Effector memory CD4-positive, alpha-beta T cell (primary cell): Measurements from ENCODE around the gene SCN2A.

Source experiments
- DNase-seq, 3 donors: peaks; one replicate each; pipeline ENCODE4 v3.0.0-alpha.2; 2020
- H3K27ac ChIP-seq: 2 replicates; pipeline ENCODE4 v1.7.0; 2013; ENCODE audit warnings: mild to moderate bottlenecking, low read length, moderate library complexity; ENCODE audit not compliant: insufficient read depth, poor library complexity, severe bottlenecking
- H3K27me3 ChIP-seq: replicated peaks from 2 replicates; pipeline ENCODE4 v1.7.0; 2013; ENCODE audit warnings: mild to moderate bottlenecking, low read length; ENCODE audit not compliant: insufficient read depth, control insufficient read depth, poor library complexity, severe bottlenecking
- H3K36me3 ChIP-seq: 2 replicates; pipeline ENCODE4 v1.7.0; 2013; ENCODE audit warnings: mild to moderate bottlenecking, low read length, moderate library complexity; ENCODE audit not compliant: control insufficient read depth, insufficient read depth
- H3K4me1 ChIP-seq: 2 replicates; pipeline ENCODE4 v1.7.0; 2013; ENCODE audit warnings: low read length, mild to moderate bottlenecking; ENCODE audit not compliant: control insufficient read depth, insufficient read depth, poor library complexity, severe bottlenecking
- H3K4me3 ChIP-seq: 2 replicates; pipeline ENCODE4 v1.7.0; 2013; ENCODE audit warnings: low read length, low read depth, mild to moderate bottlenecking; ENCODE audit not compliant: insufficient read depth, poor library complexity, severe bottlenecking
- H3K9me3 ChIP-seq: 2 replicates; pipeline ENCODE4 v1.7.0; 2013; ENCODE audit warnings: mild to moderate bottlenecking, low read length, moderate library complexity; ENCODE audit not compliant: control insufficient read depth
- total RNA-seq, 3 donors: gene quantifications; one replicate each; lab custom pipeline; 2026; lab: John Stamatoyannopoulos, UW

Gene SCN2A
- total RNA-seq: 0 reads per million in 3 donors

GRCh38 chr2:165239230-165239629, at the start of gene SCN2A:
TSS of gene SCN2A (plus strand) at chr2:165239414. CDS start at chr2:165295824, 56,410 bp downstream.
- no peak within 1 kb of the TSS for H3K27ac ChIP-seq
- no peaks in the 10 kb centered on the region for H3K9me3 ChIP-seq
- H3K4me3 ChIP-seq: no peak within 1 kb of the TSS
- H3K36me3 ChIP-seq: no peaks in the 10 kb centered on the region
- no peaks in the 10 kb centered on the region for H3K4me1 ChIP-seq
- no peaks in the 10 kb centered on the region for H3K27me3 ChIP-seq
- no peak for DNase-seq

DNA sequence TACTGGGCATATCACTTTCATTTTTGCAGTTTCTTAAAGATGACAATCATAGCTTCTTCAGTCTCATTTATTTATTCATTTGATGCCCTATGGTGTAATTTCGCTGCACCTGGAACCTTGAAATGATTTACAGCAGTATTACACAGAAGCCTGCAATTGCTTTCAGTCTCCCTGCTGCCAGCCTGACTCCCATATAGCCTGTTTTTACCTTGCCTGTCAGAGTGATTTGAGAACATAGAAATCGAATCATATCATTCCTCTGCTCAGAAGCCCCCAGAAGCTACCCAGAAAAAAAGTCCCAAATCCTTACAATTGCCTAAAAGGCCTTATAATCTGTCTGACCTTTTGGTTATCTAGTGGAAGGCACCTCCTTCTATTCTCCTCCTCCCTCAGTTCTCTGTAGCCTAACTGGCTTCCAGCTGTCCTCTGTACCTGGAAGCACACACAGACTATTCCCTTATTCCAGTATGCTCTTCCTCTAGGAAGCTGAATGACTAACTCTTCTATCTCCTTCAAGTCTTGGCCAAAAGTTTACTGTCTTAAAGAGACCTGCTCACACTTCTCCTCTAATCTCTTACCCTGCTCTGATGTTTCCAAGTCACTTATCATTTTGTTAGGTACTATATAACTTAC, 48.0 kb upstream of the SCN2A start:
- no peak for DNase-seq
- no peaks in the 10 kb centered on the region for H3K36me3 ChIP-seq

GRCh38 chr2:165192729-165193128, 46.5 kb upstream of the SCN2A start:
- H3K36me3 ChIP-seq: no peaks in the 10 kb centered on the region
- no peak for DNase-seq

More for the DNA sequence above, 48.0 kb upstream of the SCN2A start:
- no peaks in the 10 kb centered on the region for H3K27me3 ChIP-seq
- no peaks in the 10 kb centered on the region for H3K9me3 ChIP-seq
- no peaks in the 10 kb centered on the region for H3K4me1 ChIP-seq
- no peak overlapping the region for H3K27ac ChIP-seq
- H3K4me3 ChIP-seq: no peak overlapping the region

DNA sequence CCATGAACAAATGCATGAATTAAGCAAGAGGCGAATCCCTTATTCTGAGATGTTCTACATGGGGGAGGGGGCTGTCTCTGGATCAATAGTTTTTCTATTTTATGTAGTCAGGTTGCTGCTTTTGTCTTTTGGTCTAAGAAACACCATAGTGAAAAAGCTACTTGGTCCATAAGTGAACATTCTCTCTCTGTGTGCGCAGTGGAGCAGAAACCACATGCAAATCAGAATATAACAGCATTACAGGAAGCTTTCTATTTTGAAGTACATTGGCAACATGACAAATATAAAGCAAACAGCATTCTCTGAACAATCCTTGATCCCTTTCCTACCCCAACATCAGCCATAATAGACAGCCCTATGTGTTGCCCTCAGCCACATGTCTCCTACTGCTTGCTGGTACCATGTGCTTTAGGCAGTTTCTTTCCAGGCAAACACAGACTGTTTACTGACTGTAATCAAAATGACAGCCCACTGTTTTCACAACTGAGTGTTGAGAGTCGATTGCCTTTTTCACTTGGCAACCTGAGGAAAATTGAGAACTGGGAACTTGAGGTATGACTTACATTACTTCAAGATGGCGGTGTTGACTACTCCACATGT, 45.9 kb upstream of the SCN2A start:
- DNase-seq: no peak
- H3K4me1 ChIP-seq: no peaks in the 10 kb centered on the region
- no peak overlapping the region for H3K4me3 ChIP-seq
- H3K27me3 ChIP-seq: no peaks in the 10 kb centered on the region
- H3K27ac ChIP-seq: no peak overlapping the region
- no peaks in the 10 kb centered on the region for H3K36me3 ChIP-seq
- H3K9me3 ChIP-seq: no peaks in the 10 kb centered on the region

More at GRCh38 chr2:165192729-165193128, 46.5 kb upstream of the SCN2A start:
- no peaks in the 10 kb centered on the region for H3K9me3 ChIP-seq
- H3K27me3 ChIP-seq: no peaks in the 10 kb centered on the region
- no peaks in the 10 kb centered on the region for H3K4me1 ChIP-seq
- H3K27ac ChIP-seq: no peak overlapping the region
- no peak overlapping the region for H3K4me3 ChIP-seq

GRCh38 chr2:165196411-165196810, 42.8 kb upstream of the SCN2A start:
- Histone ChIP-seq H3K27me3 (no peaks in the 10 kb centered on the region), H3K27ac (no peak overlapping the region), H3K4me3 (no peak overlapping the region), H3K4me1 (no peaks in the 10 kb centered on the region), H3K36me3 (no peaks in the 10 kb centered on the region), H3K9me3 (no peaks in the 10 kb centered on the region)
- no peak for DNase-seq

DNA sequence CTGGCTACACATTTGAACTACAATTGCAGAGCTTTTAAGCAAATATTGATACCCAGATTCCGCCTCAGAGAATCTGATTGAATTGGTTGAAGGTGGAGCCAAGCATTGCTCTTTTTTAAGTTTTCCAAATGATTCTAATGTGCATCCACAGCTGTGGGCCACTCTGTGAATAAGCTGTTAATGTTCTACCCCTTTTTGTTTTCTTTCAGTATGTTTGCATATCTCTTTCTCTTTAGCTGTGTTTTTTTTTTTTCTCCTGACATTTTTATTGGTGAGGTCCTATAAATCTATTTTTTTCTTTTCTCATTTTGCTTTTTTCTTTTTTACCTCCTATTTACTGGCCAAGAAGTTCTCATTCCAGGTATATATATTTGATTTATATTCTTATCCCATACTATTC, 41.9 kb upstream of the SCN2A start:
- H3K27ac ChIP-seq: no peak overlapping the region

GRCh38 chr2:165198181-165198580, 41.0 kb upstream of the SCN2A start:
- H3K27ac ChIP-seq: no peak overlapping the region
- no peak overlapping the region for H3K4me3 ChIP-seq

More for the DNA sequence above, 41.9 kb upstream of the SCN2A start:
- Histone ChIP-seq H3K4me3 (no peak overlapping the region), H3K9me3 (no peaks in the 10 kb centered on the region), H3K4me1 (no peaks in the 10 kb centered on the region), H3K36me3 (no peaks in the 10 kb centered on the region), H3K27me3 (no peaks in the 10 kb centered on the region)
- no peak for DNase-seq

GRCh38 chr2:165202239-165202638, 37.0 kb upstream of the SCN2A start:
- Histone ChIP-seq H3K27ac (no peak overlapping the region), H3K4me3 (no peak overlapping the region), H3K36me3 (no peaks in the 10 kb centered on the region), H3K27me3 (no peaks in the 10 kb centered on the region), H3K9me3 (no peaks in the 10 kb centered on the region), H3K4me1 (no peaks in the 10 kb centered on the region)
- DNase-seq: no peak

More at GRCh38 chr2:165198181-165198580, 41.0 kb upstream of the SCN2A start:
- Histone ChIP-seq H3K36me3 (no peaks in the 10 kb centered on the region), H3K27me3 (no peaks in the 10 kb centered on the region), H3K4me1 (no peaks in the 10 kb centered on the region), H3K9me3 (no peaks in the 10 kb centered on the region)
- DNase-seq: no peak

DNA sequence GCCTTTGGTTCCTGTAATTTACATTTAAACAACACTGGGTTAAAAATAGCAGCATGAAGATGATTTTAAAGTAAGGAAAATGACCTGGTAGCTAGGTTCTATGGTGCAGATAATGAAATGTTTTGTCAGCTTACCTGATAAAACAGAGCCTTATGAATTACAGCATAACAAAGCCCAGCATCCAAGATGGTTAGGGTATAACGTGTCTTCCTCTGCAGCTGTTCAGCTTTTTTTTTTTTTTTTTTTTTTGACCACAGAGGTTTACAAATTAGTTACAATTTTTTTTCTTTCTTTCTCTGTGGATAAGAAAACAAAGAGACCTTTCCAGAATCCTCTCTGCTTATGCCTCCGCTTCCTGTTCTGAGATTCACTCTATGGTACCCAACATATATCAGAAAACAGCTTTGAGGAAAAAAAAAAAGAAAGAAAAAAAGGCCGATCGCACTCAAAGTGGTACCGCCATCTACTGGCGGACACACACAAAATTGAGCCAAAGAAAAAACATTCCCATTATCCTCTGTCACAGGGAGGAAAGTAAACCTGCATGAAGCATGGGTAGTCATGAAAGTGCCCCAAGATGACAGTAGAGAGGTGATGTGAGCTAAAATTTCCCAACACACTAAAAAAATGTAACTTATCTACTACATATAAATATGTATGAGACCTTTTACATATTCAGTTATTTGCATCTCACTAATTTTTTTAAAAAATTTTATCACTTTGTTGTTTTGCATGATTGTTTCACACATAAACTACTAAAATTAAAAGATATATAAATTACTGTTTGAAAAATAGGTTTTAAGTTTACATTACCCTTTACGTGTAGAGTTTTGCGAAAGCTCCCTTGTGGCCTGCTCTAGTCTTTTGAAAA, 35.3 kb upstream of the SCN2A start, which contains the start of gene SCN3A:
Gene SCN3A, minus strand, starts transcription at position 362 of the 871 bp plus-strand sequence. CDS start 27,656 bp downstream, outside the sequence.
- H3K4me1 ChIP-seq: no peaks in the 10 kb centered on the region
- no peak for DNase-seq
- H3K4me3 ChIP-seq: no peak within 1 kb of the TSS
- H3K27me3 ChIP-seq: no peaks in the 10 kb centered on the region
- H3K27ac ChIP-seq: no peak within 1 kb of the TSS
- no peaks in the 10 kb centered on the region for H3K9me3 ChIP-seq
- H3K36me3 ChIP-seq: no peaks in the 10 kb centered on the region
